Inflammatory macrophage (primary cell): Measurements from ENCODE around the gene GABARAPL2.
"Not testable (repeated sequence)": the region's sequence is repeated elsewhere in the genome, so short reads cannot be mapped to it uniquely, and the experiment has no call there.

Experiments
- DNase-seq, 2 donors: peaks; one replicate each; pipeline ENCODE4 v3.0.0-alpha.2; 2020 to 2022

Gene GABARAPL2

DNA sequence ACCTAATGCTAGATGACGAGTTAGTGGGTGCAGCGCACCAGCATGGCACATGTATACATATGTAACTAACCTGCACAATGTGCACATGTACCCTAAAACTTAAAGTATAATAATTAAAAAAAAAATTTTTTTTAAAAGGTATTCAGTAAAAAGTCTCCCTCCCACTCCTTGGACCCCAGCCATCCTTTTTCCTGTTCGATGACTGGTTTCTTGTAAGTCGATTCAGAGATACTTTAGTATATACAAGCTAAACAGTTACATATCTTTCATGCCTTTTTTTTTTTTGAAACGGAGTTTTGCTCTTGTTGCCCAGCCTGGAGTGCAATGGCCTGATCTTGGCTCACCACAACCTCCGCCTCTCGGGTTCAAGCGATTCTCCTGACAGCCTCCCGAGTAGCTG lies 25.7 kb downstream of the GABARAPL2 start:
- DNase-seq: not testable (repeated sequence)

DNA sequence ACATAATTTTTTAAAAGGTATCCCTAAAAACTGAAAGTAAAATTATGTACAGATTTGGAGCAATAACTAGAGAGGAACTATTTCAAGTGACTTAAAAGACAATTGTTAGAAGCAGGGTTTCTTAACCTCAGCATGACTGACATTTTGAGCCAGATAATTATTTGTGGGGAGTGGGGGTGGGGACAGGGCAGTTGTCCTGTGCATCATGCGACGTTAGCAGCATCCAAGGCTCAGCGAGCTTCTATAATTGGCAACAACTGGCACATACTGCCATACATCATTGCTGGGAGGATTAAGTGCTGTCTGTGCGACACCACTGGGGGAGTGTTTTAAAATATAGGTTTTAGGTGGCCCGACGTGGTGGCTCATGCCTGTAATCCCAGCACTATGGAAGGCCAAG lies 27.1 kb downstream of the GABARAPL2 start:
- DNase-seq: no peak

DNA sequence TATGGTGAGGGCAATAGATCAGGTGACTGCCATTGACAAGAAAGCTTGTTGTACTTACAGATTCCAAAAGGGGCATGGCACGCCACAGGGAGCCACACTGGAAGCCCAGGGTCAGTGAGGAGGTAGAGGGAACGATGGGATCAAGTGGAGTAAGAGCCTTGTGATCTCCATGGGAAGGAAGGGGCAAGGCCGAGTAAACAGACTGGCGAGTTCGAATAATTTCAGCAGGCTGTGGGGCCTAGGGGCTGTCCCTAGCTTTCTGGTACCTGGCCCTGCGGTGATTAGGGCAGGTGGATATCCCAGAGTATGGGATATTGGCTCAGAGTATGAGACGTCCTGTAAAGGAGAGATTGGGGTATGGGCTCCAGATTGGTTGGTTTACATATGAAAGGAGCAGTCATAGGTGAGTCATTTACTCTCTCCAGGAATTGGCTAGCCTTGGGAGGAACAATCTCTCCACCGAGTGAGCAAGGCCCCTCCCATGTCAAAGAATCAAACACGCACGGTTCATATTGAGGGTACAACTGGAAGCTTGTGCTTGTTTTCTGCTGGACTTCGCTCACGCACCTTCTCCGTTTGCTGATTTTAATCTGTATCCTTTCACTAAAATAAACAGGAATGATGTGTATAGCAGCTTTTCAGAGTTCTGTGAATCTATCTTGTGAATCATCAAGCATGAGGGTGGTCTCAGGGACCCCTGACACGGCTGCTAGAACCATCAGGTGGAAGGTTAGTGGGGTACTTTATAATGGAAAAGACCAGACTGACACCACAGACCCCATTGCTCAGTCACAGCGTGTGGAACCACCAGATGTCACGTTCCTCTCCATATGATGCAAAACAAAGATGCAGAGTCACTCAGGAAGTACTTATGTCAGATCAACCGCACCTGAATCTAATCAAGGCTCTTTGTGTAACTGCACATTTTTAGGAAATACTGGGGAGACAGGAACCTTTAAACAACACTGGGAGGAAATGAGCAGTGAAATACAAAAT lies 27.9 kb downstream of the GABARAPL2 start:
- no peak for DNase-seq

DNA sequence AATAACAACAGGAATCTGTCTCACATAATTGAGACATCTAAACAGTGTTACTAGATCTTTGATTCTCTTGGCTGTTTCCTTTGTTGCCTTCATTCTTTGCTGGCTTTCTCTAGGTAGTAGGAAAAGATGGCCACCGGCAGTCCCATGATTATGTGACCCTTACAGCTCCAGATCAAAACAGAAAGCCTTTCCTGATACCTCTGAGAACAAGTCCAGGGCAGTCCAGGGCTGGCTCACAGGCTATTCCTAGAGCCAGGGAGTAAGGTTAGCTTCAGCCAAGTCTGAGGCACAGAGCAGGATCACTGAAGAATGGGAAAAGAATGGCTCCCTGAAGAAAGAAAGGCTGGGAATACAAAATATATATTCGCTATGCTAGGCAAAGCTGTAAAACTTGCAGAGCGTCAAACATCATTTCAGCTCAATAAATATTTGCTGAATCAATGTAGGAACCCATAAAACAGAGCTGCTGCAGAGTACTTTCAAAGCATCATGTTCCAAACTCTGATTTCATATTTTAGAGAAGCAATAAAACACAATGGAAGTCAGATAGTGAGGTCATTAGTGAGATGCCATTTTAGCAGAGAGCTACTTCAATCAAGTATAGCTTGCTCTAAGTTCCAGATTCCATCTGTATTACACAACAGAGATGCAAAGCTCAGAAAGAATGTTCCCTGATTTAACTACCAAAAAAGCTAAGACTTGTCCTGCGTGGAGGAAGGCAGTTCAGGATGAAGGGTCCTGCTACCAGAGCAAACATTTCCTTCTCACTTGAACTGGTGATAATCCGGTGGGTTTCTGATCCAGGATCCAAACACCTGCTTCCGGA lies 33.5 kb downstream of the GABARAPL2 start:
- DNase-seq: no peak

DNA sequence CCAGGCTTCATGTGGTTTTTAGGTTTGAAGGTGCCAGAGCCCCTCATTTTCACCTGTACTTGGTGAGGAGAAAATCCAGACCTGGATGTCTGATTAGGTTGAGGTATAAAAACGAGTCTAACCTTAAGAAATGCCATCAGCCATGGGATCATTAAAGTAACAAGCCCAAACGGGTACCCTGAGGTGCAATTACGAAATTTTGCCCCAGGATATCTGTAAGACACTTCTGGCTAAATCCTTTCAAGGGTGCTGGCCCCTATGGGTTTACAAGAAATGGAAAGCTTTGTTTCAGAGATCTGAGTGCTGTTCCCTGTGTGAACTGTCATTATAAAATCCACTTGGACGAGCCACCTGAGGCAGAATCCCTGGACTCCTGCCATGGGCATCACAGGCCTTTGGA lies 37.1 kb downstream of the GABARAPL2 start:
- no peak for DNase-seq

DNA sequence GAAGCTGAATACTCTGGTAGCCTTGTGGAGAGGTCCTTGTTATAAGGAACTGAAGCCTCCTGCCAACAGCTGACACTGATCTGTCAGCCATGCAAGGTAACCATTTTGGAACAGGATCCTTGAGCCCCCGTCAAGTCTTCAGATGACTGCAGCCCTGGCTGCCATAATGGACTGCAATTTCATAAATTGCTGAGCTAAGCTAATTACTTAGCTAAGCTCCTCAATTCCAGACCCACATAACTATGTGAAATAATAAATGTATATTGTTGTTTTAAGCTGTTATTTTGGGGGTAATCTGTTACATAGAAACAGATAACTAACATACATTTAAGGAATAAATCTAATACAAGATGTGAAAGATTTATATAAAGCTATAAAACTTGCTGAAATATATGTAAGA lies 40.3 kb downstream of the GABARAPL2 start:
- no peak for DNase-seq

DNA sequence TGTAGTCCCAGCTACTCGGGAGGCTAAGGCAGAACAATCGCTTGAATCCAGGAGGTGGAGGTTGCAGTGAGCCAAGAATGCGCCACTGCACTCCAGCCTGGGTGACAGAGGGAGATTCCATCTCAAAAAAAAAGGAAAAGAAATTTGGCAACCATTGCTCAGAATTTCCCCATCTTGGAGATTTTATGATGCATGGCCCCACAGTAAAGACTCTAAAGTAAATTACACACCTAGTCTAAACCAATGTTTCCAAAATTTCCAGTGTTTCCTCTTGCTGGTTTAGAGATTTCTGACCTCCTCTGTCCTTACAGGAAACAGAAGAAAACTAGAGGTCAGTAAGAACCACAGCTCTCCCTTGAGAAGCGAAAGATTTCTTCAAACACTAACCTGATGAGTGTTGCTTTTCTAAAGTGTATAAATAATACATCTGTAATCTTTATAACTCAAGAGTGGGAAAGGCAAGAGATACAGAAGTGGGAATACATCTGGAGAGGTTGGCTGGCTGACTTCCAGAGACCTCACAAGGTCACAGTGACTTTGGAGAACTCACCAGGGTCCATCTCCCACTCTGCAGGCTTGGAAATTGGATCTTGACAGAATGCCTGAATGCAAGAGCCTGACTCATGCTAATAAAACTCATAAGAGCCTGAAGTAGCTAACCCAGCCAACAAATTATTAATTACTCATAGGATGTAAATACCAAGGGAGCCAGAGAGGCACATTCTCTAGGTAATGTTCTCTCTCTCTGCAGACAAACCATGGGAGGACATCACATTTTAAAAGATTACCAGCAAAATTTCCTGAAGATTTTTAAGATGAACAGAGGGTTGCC lies 48.1 kb downstream of the GABARAPL2 start:
- DNase-seq: no peak

DNA sequence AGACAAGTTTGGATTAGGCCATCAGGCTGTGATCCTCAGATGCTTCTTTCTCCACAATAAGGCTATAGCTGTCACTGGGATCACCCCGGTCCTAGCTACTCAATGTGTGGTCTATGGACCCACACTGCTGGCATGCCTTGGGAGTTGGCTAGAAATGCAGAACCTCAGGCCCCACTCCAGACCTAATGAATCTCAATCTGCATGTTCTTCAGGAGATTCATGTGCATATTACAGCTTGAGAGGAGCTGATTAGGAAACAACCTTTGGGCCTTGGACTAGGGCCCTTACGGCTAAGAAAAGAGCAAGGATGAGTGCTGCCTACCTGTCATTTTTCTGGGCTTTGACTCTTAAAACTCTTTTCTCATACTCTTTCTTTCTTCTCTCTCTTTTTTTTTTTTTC lies 49.4 kb downstream of the GABARAPL2 start:
- no peak for DNase-seq

DNA sequence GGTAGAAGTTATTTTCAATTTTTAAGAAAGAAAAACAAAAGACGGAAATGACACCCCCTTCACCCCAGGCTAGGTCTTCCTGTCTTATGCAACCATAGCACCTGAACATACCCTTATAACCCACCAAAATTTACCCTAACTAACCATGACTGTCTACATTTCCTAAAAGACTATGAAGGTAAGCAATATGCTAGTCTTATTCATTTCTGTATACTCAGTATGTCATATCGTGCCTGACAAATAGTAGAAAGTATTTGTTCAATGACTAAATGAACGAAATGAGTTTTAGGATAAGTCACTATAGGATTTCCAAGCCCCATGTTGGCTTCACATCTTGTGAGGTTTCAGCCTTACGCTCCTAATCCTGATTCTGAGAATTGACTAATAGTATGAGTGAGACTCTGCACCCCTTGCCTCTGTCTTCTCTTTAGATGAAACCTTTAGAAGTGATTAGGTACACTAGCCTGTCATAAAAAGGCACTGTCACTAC lies 50.4 kb downstream of the GABARAPL2 start:
- no peak for DNase-seq

DNA sequence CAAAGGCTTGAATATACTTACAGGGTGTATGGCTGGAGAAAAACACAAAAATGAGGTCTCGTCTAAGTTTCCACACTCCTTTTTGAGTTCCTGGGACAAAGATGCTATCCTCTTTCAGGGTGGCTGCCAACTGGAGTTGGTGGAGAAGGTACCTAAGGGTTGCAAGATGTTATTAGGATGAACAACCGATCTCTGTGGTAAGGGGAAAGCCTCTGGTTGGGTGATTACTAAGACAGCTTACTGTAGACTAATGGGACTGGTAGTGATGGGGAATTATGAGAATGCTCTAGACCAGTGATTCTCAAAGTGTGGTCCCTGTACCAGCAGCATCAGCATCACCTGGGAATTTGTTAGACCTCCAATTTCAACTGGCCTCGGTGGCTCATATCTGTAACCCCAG lies 50.9 kb downstream of the GABARAPL2 start:
- DNase-seq: no peak

DNA sequence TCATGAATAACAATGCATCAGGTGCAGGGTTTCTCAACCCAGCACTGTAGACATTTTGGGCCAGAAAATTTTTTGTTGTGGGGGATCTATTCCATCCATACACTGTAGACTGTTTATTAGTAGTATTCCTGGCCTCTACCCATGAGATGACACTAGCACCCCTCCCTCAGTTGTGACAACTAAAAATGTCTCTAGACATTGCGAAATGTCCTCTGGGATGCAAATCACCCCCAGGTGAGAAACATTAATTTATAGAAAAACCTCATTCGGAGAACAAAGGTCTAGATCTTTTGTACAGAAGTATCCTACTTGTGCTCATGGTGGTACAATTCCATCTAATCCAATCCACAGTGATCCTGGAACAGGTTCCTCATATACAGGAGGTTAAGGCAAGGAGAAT lies 52.6 kb downstream of the GABARAPL2 start:
- no peak for DNase-seq

DNA sequence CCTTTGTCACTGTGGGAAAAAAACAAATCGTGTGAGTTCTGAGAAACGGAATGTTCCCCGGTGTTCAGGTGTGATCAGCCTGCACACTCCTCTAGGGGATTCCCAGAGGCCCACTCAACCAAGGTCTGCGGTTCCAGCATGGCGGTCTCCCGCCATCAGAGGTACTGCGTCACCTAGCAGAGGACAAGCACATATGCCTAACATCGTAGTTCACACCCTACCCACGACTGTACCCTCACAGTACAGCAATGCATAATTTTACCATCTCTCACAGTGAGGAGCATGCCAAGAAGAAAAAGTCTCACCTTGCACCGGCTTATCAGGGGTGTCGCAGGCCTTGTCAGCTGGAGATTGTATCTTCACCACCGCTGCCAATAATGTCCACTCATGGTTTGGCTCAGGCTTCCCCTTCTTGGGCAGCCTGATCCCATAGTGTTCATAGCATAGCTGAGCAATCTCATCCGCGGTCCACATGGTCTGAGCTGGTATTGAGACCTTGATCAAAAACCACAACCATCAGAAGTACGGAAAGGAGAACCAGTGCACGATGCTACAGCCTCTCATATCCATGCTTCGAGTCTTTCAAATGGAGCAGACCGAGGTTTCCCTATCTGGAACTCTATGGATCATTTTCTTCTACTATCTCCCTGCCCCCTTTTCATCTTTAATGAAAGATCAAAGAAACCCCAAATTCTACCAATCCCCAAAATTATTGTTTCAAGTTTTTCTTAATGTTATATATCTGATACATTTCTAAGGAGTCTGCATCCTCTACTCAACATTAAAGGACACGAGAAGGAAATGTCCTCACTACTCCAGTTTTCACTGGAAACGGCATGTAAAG lies 54.4 kb downstream of the GABARAPL2 start:
- DNase-seq: no peak

DNA sequence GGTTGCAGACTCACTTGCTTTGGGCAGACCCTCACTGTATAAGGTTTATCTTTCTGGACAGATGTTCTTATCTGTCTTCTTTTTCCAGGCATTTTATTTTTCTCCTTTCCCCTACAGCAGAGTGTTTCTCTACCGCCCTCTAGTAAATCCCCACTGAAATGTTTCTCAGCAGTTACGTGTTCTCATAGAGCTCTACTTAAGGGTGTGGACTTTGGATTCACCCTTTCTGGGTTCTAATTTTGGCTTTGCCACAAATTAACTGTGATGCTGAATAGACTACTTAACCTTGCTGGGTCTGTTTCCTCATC lies 54.9 kb downstream of the GABARAPL2 start:
- DNase-seq: peak in 1 of 2 donors; percentile 3

DNA sequence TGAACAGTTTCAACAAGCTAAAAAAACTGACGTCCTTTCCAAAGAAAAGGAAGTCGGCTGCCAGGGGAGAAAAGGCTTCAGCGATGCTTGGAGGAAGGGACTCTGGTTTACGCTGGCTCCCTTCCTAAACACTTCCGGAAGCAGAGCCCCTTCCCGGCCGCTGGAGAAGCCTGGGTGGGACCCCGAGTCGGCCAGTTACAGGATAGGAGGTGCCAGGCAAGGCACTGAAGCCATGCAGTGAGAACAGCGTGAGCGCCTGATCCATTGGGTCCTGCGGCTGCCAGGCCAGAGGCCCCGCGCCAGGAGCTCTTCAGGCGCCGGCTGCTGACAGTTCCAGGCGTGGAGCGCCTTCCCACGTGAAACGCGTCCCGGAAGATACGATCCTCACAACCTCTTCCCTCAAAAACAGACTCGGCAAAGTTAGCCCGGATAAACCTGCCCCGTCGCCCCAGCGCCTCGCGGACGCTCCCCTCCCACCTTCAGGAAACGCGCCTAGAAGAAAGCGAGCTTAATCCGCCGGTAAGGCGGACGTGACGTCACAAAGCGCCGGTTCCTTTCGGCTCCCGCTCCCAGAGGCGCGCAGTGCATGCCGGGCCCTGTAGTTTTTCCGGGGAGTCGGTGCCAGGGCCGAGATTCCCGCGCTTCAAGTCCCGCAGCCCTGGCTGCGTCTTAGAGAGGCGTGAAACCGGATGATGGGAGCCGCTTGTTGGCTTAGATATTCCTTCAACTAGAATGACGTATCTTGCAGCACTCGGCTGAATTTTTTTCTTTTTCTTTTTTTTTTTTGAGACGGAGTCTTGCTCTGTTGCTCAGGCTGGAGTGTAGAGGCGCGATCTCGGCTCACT lies 56.8 kb downstream of the GABARAPL2 start, which contains the start of gene ADAT1:
TSS of gene ADAT1 (minus strand) at position 521 of the 845 bp plus-strand sequence. CDS start 2,482 bp downstream, outside the sequence.
- DNase-seq: peak; percentile 98

DNA sequence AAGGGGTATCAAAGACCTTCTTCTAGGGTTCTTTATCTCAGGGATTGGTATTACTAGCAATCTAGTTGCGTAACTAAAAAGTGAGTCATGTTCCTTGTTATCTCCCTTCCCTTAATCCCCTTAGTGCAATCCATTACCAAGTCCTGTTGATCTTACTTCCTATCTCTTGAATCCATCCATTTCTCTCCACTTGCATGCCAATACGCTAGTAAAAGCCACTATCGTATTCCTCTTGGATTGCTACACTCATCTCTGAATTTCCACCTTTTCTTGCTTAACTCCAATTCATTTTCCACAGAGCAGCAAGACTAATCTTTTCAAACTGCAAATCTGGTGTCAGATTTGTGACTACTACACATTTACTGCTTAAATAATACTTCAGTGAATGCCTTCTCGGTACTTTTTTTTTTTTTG lies 58.7 kb downstream of the GABARAPL2 start:
- DNase-seq: no peak

DNA sequence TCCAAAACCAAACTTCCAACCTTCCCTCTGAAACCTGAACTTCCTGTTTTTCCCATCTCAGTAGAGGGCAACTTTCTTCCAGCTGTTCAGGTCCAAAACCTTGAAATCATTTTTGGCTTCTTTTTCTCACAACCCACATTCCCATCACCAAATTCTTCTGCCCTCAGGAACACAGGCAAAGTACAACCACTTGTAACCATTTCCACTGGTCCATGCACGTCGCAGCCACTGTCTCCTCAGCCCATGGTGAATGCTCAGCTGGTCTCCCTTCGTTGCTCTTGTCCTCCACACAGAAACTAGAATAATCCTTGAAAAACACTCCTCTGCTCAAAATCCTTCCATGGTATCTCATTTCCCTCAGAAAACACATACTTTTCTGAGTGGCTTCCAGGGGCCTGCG lies 60.6 kb downstream of the GABARAPL2 start:
- DNase-seq: no peak
